ENCODE measurements around the gene FRAS1.

The FRAS1 gene

DNA sequence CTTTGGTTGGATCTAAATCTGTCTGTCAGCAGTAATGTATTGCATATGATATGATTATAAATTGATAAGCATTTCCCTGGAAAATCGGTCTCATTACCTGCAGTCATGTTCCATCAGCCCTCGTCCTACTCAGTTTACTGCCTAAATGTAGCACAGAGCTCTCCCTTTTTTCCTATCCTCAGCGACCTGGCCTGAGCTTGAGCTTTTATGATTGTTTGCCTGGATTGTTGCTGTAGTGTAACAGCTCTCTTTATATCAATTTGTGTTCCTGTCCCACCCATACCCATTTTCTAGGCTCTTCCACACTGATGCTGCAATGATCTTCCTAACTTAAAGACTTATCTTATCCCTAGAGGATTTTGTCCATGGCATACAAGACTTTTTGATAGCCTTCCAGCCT is 95.7 kb downstream of the FRAS1 start:
- POLR2A ChIA-PET: no interaction called here
- no peak for DNase-seq (ENCODE audit: extremely low spot score)
- TF ChIP-seq, protein P1, sequence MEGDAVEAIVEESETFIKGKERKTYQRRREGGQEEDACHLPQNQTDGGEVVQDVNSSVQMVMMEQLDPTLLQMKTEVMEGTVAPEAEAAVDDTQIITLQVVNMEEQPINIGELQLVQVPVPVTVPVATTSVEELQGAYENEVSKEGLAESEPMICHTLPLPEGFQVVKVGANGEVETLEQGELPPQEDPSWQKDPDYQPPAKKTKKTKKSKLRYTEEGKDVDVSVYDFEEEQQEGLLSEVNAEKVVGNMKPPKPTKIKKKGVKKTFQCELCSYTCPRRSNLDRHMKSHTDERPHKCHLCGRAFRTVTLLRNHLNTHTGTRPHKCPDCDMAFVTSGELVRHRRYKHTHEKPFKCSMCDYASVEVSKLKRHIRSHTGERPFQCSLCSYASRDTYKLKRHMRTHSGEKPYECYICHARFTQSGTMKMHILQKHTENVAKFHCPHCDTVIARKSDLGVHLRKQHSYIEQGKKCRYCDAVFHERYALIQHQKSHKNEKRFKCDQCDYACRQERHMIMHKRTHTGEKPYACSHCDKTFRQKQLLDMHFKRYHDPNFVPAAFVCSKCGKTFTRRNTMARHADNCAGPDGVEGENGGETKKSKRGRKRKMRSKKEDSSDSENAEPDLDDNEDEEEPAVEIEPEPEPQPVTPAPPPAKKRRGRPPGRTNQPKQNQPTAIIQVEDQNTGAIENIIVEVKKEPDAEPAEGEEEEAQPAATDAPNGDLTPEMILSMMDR (IDR thresholded peaks at IDR 0.05; ENCODE audit: control extremely low read depth, extremely low read depth, low read depth, missing control alignments): no peak
- CTCF ChIA-PET: interaction anchor here (1.3 to 2.0 kb wide), 2 partner anchors 9 to 18 kb away, joined by 3 to 5 read pairs; no protein-coding TSS in a partner anchor

DNA sequence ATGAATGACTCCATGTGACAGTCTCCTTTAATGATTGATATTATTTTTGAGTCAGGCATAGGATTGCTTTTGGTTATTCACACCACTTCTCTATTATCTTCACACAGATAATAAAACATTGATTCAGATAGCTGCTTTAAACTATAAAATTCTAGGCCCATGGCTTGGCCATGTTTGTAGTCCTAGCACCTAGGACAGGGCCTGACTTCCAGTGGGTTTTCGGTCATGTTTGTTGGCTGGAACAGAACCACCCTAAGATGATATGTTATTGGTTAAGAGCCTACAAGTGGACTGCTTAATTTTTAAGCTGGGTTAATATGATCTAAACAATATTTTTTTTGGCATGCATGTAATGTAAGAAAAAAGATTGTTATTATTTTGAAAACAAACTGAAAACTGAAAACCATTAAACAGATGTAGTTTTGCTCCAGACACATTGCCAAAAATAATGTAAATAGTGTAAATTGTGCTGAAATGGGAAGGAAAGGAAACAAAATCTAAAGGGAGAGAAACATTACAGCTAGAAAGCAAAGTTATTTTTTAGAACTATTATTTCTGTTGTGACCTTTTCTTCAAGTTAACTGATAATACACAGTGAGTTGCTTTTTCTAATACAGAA is 98.0 kb downstream of the FRAS1 start:
- TF ChIP-seq, protein P1 (IDR thresholded peaks at IDR 0.05; ENCODE audit: control extremely low read depth, extremely low read depth, low read depth, missing control alignments): no peak
- CTCF ChIA-PET: interaction anchor here (1.7 to 2.0 kb wide), 2 partner anchors 12 to 19 kb away, joined by 4 to 5 read pairs; no protein-coding TSS in a partner anchor
- POLR2A ChIA-PET: no interaction called here
- no peak for DNase-seq (ENCODE audit: extremely low spot score)

DNA sequence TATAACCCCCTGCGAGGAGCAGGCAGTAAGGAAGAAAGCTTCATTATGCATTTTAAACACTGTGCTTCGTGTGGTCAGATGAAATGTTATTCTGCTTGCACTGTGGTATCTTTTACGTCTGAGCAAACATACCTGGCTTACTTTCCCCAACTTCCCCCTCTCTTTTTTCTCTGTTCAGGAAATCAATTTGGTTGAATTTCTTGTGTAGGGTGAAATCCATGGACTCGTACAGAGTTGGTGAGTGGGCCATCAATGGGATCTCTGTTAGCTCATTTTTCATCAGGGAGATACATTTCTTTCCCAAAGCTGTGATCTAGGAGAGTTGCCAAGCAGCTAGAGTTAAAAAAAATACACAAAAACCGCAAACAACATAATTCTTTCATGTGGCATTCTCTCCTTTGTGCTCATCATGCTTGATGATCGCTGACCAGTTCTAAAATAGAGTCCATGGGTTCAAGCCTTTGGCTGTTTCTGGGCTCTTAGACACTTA is 98.5 kb downstream of the FRAS1 start:
- ChIA-PET CTCF (interaction anchor here (1.7 to 2.0 kb wide), 2 partner anchors 11 to 19 kb away, joined by 4 to 5 read pairs; no protein-coding TSS in a partner anchor), POLR2A (no interaction called here)
- TF ChIP-seq, protein P1 (IDR thresholded peaks at IDR 0.05; ENCODE audit: control extremely low read depth, extremely low read depth, low read depth, missing control alignments): no peak
- no peak for DNase-seq (ENCODE audit: extremely low spot score)

DNA sequence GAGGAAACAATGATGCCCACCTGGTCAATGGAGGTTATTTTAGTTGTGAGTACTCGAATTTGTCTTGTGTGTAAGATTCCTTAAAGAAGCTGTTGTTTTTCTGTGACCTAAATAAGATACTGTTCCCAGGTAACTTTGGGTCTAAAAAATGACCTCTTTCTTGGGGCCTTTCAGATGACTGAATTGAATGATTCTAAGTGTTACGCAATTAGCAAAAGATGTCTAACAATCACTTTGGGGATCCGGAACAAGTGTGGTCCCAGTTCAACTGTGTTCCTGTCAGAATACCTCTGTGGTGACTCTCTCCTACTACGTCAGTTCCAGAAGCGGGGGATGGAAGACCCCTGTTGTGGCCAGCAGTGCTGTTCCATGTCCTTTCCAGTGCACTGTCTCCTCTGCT is 99.4 kb downstream of the FRAS1 start:
- POLR2A ChIA-PET: no interaction called here
- CTCF ChIA-PET: interaction anchor here (2.0 kb wide), 1 partner anchor 10 kb away, joined by 5 read pairs; no protein-coding TSS in a partner anchor
- no peak for DNase-seq (ENCODE audit: extremely low spot score)
- TF ChIP-seq, protein P1 (IDR thresholded peaks at IDR 0.05; ENCODE audit: control extremely low read depth, extremely low read depth, low read depth, missing control alignments): no peak

DNA sequence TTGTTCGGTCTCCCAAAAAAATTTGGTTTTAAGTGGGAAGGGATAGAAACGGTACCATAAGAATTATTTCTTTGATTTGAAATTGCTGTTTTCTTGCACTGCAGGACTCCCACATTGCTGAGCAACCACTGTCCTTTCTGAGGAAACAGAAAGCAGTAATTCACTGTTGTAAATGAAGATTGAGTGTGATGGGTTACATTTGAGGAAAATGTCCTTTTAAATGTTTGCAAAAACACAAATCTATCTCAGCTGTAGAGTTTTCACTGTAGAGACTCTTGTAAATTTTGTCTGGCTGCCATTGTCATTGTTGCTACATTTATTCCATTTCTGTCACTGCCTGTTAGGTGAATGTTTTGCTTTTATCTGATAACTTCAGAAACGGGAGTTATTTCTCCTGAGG is 105.2 kb downstream of the FRAS1 start:
- ChIA-PET CTCF (no interaction called here), POLR2A (no interaction called here)
- TF ChIP-seq, protein P1 (IDR thresholded peaks at IDR 0.05; ENCODE audit: control extremely low read depth, extremely low read depth, low read depth, missing control alignments): no peak
- DNase-seq (ENCODE audit: extremely low spot score): no peak

DNA sequence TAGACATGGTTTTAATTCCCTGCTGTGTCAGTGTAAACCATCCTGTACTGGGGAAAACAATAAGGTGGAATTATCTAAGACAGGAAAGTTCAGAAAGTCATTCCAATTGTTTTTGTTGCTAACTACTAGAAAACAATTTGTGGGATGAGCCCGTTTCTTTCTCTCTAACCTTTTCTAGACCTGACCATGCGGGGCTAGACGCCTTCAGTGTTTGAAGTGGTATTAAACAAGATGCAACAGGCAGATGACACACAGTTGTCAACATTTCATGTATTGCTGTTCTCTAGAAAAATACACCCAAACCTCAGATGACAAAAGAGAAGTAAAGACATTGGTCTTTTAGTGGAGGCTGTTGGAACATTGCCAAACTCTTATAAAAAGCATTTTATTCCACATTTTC is 105.7 kb downstream of the FRAS1 start:
- POLR2A ChIA-PET: no interaction called here
- TF ChIP-seq, protein P1 (IDR thresholded peaks at IDR 0.05; ENCODE audit: control extremely low read depth, extremely low read depth, low read depth, missing control alignments): no peak
- CTCF ChIA-PET: no interaction called here
- no peak for DNase-seq (ENCODE audit: extremely low spot score)
